MG63 (cell line): ENCODE measurements around the gene TNFAIP8. TPM values are rescaled to one million over a fixed set of nuclear protein-coding genes. Genes with fewer than 3 reads are reported as not detected.

Experiments
- DNase-seq: peaks from one replicate; pipeline ENCODE4 v3.0.0-alpha.2; 2020
- H3K27me3 ChIP-seq: fragments of 250-450 bp; sonication (Bioruptor Pico); 2 replicates; pipeline ENCODE4 v1.5.1; 2020; ENCODE audit warnings: mild to moderate bottlenecking, moderate library complexity
- H3K36me3 ChIP-seq: fragments of 250-450 bp; sonication (Bioruptor Pico); 2 replicates; pipeline ENCODE4 v1.5.1; 2020; ENCODE audit warnings: mild to moderate bottlenecking, moderate library complexity
- H3K4me3 ChIP-seq: fragments of 250-450 bp; sonication (Bioruptor Pico); 2 replicates; pipeline ENCODE4 v1.5.1; 2020; ENCODE audit warnings: mild to moderate bottlenecking, moderate library complexity
- H3K9me3 ChIP-seq: fragments of 250-450 bp; sonication (Bioruptor Pico); 2 replicates; pipeline ENCODE4 v1.5.1; 2020; ENCODE audit warnings: mild to moderate bottlenecking, moderate library complexity
- total RNA-seq: library from RNA; depleted of rRNA; stranded (reverse); fragments of >200 nt; shearing (Covaris generic); gene quantifications from 2 replicates; pipeline ENCODE4 v1.2.3, GENCODE V29; 2014; ENCODE audit warnings: low replicate concordance

TNFAIP8 gene
- total RNA-seq, 1 experiment from 2014 or later: 12.1 TPM

- no peaks in the 10 kb centered on the region; the same call in 1 of the 2 replicates for H3K9me3 ChIP-seq
- H3K36me3 ChIP-seq: no peaks in the 10 kb centered on the region
- no peaks in the 10 kb centered on the region for H3K27me3 ChIP-seq
- peak overlapping the region; percentile 65 for H3K4me3 ChIP-seq
- no peak for DNase-seq
Measured at GRCh38 chr5:119357270-119357669, 1.5 kb downstream of the TNFAIP8 start.

- Histone ChIP-seq H3K4me3 (no peak overlapping the region), H3K27me3 (no peaks in the 10 kb centered on the region), H3K36me3 (no peaks in the 10 kb centered on the region), H3K9me3 (no peaks in the 10 kb centered on the region; the same call in 1 of the 2 replicates)
- no peak for DNase-seq
Measured at GRCh38 chr5:119357808-119358529, 2.1 kb downstream of the TNFAIP8 start.

DNA sequence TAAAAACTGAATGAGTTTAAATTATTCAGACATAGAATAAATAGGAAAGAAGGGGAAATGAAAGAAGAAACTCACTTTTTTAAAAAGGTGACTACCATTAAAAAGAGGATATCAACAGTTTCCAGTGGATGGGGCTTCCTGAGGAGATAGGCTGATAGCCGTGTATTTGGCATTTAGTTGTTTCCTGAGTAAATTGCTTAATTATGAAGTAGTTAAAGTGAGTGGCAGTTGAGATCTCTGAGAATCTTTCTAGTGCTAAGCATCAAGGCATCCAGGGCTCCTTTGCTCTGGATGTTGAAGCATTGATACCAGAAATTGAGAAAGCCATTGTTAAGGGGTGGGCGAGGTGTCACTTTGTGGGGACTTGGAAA, 2.7 kb downstream of the TNFAIP8 start:
- Histone ChIP-seq H3K4me3 (no peak overlapping the region), H3K36me3 (no peaks in the 10 kb centered on the region), H3K27me3 (no peaks in the 10 kb centered on the region), H3K9me3 (no peaks in the 10 kb centered on the region; the same call in 1 of the 2 replicates)
- no peak for DNase-seq

DNA sequence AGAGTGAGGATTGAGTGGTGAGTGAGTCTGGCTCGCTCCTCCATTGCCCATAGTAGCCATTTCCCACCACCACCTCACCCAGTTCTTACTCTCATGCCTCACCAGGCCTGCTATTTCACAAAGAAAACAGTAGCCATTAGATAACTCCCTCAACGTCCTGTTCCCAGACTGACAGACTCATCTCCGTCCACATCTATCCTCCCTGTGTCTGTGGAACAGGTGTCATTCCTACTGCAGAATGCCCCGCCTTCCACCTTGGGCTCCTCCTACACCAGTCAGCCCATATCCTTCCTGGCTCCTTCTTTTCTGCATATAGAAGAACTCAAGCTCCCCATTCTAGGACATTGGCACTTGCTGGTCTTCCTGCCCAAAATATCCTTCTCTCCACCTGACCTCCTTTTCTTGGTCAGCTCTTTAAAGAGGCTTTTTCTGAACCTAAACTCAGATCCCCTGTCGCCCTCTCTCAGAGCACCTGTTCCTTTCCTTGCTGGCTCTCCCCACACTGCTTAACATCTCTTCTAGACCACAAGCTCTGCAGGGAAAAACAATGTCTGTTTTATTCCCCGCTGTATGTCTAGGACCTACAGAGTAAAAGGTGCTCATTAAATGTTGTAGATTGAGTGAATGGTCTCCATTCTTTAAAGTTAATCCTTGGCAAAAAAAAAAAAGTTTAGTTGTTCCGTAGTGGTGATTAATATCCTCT, 3.2 kb downstream of the TNFAIP8 start:
- Histone ChIP-seq H3K4me3 (no peak overlapping the region), H3K9me3 (no peaks in the 10 kb centered on the region; the same call in 1 of the 2 replicates), H3K36me3 (no peaks in the 10 kb centered on the region; the same call in 1 of the 2 replicates), H3K27me3 (no peaks in the 10 kb centered on the region)
- no peak for DNase-seq

DNA sequence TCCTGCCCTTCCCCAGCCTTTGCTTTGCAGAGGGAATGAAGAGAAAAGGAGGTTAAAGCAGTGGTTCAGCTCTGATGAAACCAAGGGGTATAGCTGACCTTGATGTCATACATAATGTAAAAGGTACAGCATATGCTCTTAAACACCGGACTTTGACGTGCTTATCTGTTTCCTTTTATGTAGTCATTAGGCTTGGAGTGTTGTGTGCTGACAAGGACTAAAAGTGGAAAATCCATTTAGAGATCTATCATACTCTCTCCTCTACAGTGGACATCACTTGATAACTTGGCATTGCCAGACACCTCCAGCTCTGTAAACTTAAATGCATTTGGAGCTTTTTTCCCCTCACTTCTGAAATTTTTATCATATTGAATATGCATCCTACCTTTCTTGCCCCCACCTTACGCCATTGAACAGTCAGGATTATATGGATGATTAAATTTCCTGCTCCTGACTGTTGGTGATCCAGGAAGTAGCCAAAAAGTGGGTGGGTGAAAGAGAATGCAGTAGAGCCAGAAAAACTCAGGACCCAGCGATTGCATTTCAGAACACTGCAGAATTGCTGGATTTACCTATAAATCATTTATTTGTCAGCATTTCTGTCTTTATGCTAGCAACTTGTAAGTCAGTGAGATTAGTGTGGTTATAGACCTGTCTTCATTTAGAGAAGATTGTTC, 4.1 kb downstream of the TNFAIP8 start:
- no peak for DNase-seq
- Histone ChIP-seq H3K4me3 (no peak overlapping the region), H3K36me3 (no peaks in the 10 kb centered on the region; the same call in 1 of the 2 replicates), H3K9me3 (no peaks in the 10 kb centered on the region; the same call in 1 of the 2 replicates), H3K27me3 (no peaks in the 10 kb centered on the region)

- H3K36me3 ChIP-seq: no peaks in the 10 kb centered on the region; the same call in 1 of the 2 replicates
- no peak overlapping the region for H3K4me3 ChIP-seq
- peak; percentile 19 for DNase-seq
- no peaks in the 10 kb centered on the region for H3K27me3 ChIP-seq
- H3K9me3 ChIP-seq: no peaks in the 10 kb centered on the region; the same call in 1 of the 2 replicates
Measured at GRCh38 chr5:119360905-119361593, 5.2 kb downstream of the TNFAIP8 start.

DNA sequence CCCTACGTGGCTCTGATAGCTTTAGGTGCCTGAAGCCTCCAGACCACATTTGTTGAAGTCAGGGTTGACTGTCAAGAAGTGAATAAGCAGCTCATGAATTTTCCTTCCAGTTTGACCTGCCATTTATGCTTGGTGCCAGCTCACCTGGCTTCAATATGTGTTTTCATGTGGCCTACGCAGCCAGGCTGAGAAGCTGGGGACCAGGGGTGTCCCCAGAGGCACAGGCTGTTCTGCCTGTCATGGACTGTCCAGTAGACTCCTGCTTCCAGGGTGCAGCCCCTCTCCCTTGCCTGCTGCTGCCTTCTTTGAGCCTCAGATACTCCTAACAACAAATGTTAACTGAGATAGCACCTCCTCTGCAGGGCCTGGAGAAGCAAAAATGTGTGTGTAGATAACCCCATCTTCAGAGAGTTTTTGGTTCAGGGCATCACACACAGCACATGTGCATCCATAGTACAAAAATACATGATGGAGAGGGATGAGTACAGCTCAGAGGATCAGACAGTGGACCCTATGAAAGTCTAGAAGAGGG, 5.8 kb downstream of the TNFAIP8 start:
- no peak overlapping the region for H3K4me3 ChIP-seq
- no peaks in the 10 kb centered on the region for H3K9me3 ChIP-seq
- no peaks in the 10 kb centered on the region; the same call in 1 of the 2 replicates for H3K36me3 ChIP-seq
- no peak for DNase-seq
- H3K27me3 ChIP-seq: no peaks in the 10 kb centered on the region

DNA sequence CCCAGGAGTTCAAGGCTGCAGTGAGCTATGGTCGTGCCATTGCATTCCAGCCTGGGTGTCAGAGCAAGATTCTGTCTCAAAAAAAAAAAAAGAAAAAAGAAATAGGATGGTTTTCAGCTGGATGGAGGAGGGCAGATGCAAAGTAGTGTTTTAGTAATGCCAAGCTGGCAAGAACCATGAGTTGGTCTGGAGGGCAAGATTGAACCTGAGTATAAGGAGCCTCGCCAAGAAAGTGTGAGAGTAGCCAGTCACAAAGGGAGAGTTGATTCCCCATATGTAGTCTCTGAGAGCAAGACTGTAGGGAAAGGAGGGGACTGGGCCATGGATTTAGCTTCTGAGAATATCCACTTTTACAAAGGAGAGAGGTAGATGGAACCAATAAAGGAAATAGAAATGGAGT, 6.9 kb downstream of the TNFAIP8 start:
- DNase-seq: no peak
- H3K36me3 ChIP-seq: no peaks in the 10 kb centered on the region; the same call in 1 of the 2 replicates
- H3K27me3 ChIP-seq: no peaks in the 10 kb centered on the region
- no peak overlapping the region for H3K4me3 ChIP-seq
- H3K9me3 ChIP-seq: no peaks in the 10 kb centered on the region

GRCh38 chr5:119363271-119363670, 7.5 kb downstream of the TNFAIP8 start:
- Histone ChIP-seq H3K9me3 (no peaks in the 10 kb centered on the region), H3K4me3 (no peak overlapping the region), H3K27me3 (no peaks in the 10 kb centered on the region), H3K36me3 (no peaks in the 10 kb centered on the region; the same call in 1 of the 2 replicates)
- peak; percentile 25 for DNase-seq

DNA sequence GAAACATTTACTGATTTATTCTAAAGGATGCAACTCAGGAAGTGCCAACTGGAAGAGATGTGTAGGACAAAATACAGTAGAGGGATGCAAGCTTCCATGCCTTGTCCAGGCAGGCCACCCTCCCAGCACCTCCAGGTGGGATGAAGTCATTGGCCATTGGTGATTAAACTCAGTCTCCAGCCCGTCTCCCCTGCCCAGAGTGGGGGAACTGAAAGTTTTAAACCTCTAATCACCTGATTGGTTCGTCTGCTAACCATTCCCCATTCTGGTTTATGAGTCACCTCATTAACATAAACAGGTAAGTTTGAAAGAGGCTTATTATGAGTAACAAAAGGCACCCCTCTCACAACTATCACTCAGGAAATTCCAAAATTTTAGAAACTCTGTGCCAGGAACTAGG, 8.1 kb downstream of the TNFAIP8 start:
- Histone ChIP-seq H3K36me3 (no peaks in the 10 kb centered on the region; the same call in 1 of the 2 replicates), H3K4me3 (no peak overlapping the region), H3K27me3 (no peaks in the 10 kb centered on the region), H3K9me3 (no peaks in the 10 kb centered on the region)
- no peak for DNase-seq

- no peaks in the 10 kb centered on the region for H3K27me3 ChIP-seq
- no peaks in the 10 kb centered on the region; the same call in 1 of the 2 replicates for H3K36me3 ChIP-seq
- no peak for DNase-seq
- no peaks in the 10 kb centered on the region for H3K9me3 ChIP-seq
- no peak overlapping the region for H3K4me3 ChIP-seq
Measured at GRCh38 chr5:119365847-119366539, 10.2 kb downstream of the TNFAIP8 start.

DNA sequence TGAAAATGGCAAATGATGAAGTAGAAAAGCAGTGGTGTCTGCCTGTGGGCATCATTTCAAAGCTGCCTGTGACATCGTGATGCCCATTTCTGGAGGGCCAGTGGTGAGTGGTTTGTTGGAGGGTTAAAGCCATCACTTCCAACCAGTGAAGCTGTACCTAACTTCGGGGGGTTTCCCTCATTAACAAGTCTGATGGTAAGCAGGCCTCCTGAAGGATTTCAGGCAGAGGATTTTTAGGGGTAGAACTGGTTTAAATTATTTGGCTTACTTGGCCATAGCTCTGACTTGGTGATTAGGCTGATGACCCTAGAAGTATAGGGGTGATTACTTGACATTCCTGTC, 10.7 kb downstream of the TNFAIP8 start:
- Histone ChIP-seq H3K27me3 (no peaks in the 10 kb centered on the region), H3K9me3 (no peaks in the 10 kb centered on the region), H3K4me3 (no peak overlapping the region), H3K36me3 (no peaks in the 10 kb centered on the region; the same call in 1 of the 2 replicates)
- DNase-seq: no peak

DNA sequence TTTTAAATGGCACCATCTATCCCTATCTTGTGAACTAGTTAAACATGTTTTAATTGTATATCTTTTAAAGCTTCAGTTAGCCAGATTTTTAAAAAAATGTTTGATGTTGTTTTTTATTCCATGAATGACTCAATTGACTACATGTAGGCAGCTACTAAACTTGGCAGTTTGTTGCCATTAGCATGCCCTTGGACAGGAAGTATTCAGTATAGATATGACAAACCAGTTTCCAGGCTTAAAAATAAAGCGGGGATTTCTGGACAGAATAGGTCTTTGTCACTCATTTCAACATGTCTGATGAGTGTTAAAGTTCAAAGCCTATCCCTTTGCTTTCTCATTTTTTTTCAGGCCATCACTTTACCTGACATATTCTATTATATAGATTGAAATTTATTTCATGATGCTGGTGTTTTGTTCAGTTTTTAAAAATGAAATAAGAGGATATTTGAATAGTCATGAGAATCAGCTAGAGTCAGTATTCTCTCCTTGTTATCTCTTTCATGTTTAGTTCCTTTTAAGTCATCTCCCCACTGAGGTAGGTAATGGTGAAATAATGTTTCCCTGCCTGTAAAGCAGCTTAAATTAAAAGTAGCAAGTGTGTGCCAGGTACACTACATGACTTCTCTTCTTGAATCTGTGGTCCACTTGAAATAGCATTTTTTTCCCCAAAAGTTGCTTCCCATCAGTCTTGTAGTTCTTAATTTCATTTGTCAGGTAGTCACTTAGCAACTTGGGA, 11.9 kb downstream of the TNFAIP8 start:
- Histone ChIP-seq H3K4me3 (no peak overlapping the region), H3K9me3 (no peaks in the 10 kb centered on the region), H3K36me3 (no peaks in the 10 kb centered on the region; the same call in 1 of the 2 replicates), H3K27me3 (no peaks in the 10 kb centered on the region)
- peak; percentile 68 for DNase-seq

DNA sequence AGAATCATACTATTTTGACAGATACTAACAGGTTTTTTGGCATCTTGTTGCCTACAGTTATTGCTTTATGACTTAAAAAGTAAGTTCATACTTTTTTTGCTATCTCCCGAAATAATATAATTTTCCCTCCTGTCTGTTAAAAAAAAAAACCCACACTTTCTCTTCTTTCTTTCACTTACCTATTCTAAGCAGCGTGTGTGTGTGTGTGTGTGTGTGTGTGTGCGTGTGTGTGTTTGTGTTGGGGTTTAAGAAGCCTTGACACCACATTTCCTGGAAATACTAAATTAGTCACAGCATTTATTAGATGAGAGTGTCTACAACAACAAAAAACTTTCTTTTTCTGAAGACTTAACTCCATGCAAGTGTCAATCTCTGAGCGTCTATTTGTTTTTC, 12.4 kb downstream of the TNFAIP8 start:
- H3K27me3 ChIP-seq: no peaks in the 10 kb centered on the region
- DNase-seq: no peak
- no peak overlapping the region for H3K4me3 ChIP-seq
- no peaks in the 10 kb centered on the region; the same call in 1 of the 2 replicates for H3K36me3 ChIP-seq
- no peaks in the 10 kb centered on the region for H3K9me3 ChIP-seq

GRCh38 chr5:119370486-119370885, 14.7 kb downstream of the TNFAIP8 start:
- Histone ChIP-seq H3K4me3 (no peak overlapping the region), H3K27me3 (no peaks in the 10 kb centered on the region), H3K36me3 (no peaks in the 10 kb centered on the region), H3K9me3 (no peaks in the 10 kb centered on the region)
- no peak for DNase-seq
